H1 (cell line): ENCODE data around the gene MEP1B. TPM values are rescaled to one million over a fixed set of nuclear protein-coding genes. Genes with fewer than 3 reads are reported as not detected.

Source experiments
- CTCF ChIA-PET: fragments of 300-600 bp; sonication (Branson Sonifier 250); formaldehyde crosslinking; loops from one replicate; lab custom pipeline; 2021; ENCODE audit not compliant: partially characterized antibody; lab: Charles Lee
- POLR2A ChIA-PET: fragments of 300-600 bp; sonication (Branson Sonifier 250); formaldehyde crosslinking; loops from one replicate; lab custom pipeline; 2021; ENCODE audit warnings: inconsistent platforms; ENCODE audit not compliant: partially characterized antibody; lab: Charles Lee
- DNase-seq, 2 experiments: peaks; one replicate each; pipeline versions ENCODE4 v3.0.0 to v3.0.0-alpha.2; 2010 to 2022; ENCODE audit warnings: low spot score in 2 of 2, low read depth in 1 of 2, mixed read lengths in 1 of 2
- FAIRE-seq: peaks from 2 replicates; lab custom pipeline; 2011; peaks lifted over from hg19 to GRCh38; lab: Jason Lieb, UNC
- H2AFZ ChIP-seq: 2 replicates; pipeline ENCODE4 v1.8.1; 2012; ENCODE audit warnings: low read length, inconsistent platforms
- H2AK5ac ChIP-seq: 2 replicates; pipeline ENCODE4 v1.6.1; 2013; ENCODE audit warnings: low read depth, low read length
- H2BK120ac ChIP-seq: replicated peaks from 2 replicates; pipeline ENCODE3; 2013; ENCODE audit warnings: low read depth, low read length, inconsistent platforms
- H2BK12ac ChIP-seq: 2 replicates; pipeline ENCODE4 v1.6.1; 2013; ENCODE audit warnings: low read depth, low read length
- H2BK15ac ChIP-seq: 2 replicates; pipeline ENCODE4 v1.6.1; 2013; ENCODE audit warnings: low read length
- H2BK20ac ChIP-seq: 2 replicates; pipeline ENCODE4 v1.6.1; 2013; ENCODE audit warnings: low read length
- H2BK5ac ChIP-seq: 2 replicates; pipeline ENCODE4 v1.6.1; 2013; ENCODE audit warnings: low read depth, low read length
- H3K14ac ChIP-seq: 2 replicates; pipeline ENCODE4 v1.6.1; 2013; ENCODE audit warnings: inconsistent platforms; ENCODE audit not compliant: insufficient read length
- H3K18ac ChIP-seq: 2 replicates; pipeline ENCODE4 v1.6.1; 2013; ENCODE audit warnings: low read length; ENCODE audit errors: extremely low read depth
- H3K23ac ChIP-seq: 2 replicates; pipeline ENCODE4 v1.6.1; 2013; ENCODE audit warnings: inconsistent platforms; ENCODE audit not compliant: insufficient read length
- H3K23me2 ChIP-seq: 2 replicates; pipeline ENCODE4 v1.6.1; 2013; ENCODE audit warnings: low read depth, low read length
- H3K27ac ChIP-seq: 2 replicates; pipeline ENCODE4 v1.6.1; 2011; ENCODE audit warnings: low read depth, low read length, inconsistent platforms
- H3K27me3 ChIP-seq, 4 experiments: replicated peaks in 1 of 4; 1 replicate in 1 of 4; 2 replicates in 3 of 4; pipeline versions ENCODE4 v1.6.1 to v1.8.1; 2011 to 2013; ENCODE audit warnings: low read length in 3 of 4, mild to moderate bottlenecking in 3 of 4, inconsistent platforms in 2 of 4, mixed read lengths in 2 of 4, moderate library complexity in 1 of 4; ENCODE audit not compliant: control insufficient read depth in 3 of 4, insufficient read depth in 3 of 4; ENCODE audit errors: extremely low read depth in 1 of 4
- H3K36me3 ChIP-seq, 4 experiments: 2 replicates each; pipeline versions ENCODE4 v1.6.1 to v1.8.1; 2011 to 2013; ENCODE audit warnings: mild to moderate bottlenecking in 4 of 4, low read length in 3 of 4, moderate library complexity in 2 of 4, control low read depth in 1 of 4, inconsistent platforms in 1 of 4; ENCODE audit not compliant: insufficient read depth in 4 of 4, control insufficient read depth in 2 of 4
- H3K4ac ChIP-seq: replicated peaks from 2 replicates; pipeline ENCODE3; 2013; ENCODE audit warnings: low read length, low read depth, mixed read lengths, inconsistent platforms; ENCODE audit not compliant: insufficient read length
- H3K4me1 ChIP-seq, 4 experiments: replicated peaks in 1 of 4; 1 replicate in 1 of 4; 2 replicates in 3 of 4; pipeline versions ENCODE4 v1.6.1 to v1.8.1; 2011 to 2013; ENCODE audit warnings: low read length in 3 of 4, inconsistent platforms in 2 of 4, mixed read lengths in 1 of 4; ENCODE audit not compliant: insufficient read depth in 4 of 4, control insufficient read depth in 3 of 4
- H3K4me2 ChIP-seq, 2 experiments: 2 replicates each; pipeline versions ENCODE4 v1.6.1 to v1.8.1; 2011 to 2013; ENCODE audit warnings: low read depth in 2 of 2, low read length in 2 of 2, control low read depth in 1 of 2, inconsistent platforms in 1 of 2, mild to moderate bottlenecking in 1 of 2; ENCODE audit not compliant: insufficient read depth in 1 of 2
- H3K4me3 ChIP-seq, 4 experiments: fragments of 200-600, 300-600 bp in 1 of 4; sonication (generic), shearing (Covaris generic), sonication (Bioruptor Twin) in 1 of 4; 2 replicates each; pipeline versions ENCODE4 v1.5.1 to v1.8.1; 2011 to 2016; ENCODE audit warnings: low read length in 4 of 4, low read depth in 3 of 4, control low read depth in 2 of 4, inconsistent platforms in 2 of 4, mild to moderate bottlenecking in 2 of 4, mixed read lengths in 1 of 4, moderate library complexity in 1 of 4; ENCODE audit not compliant: insufficient read depth in 2 of 4; ENCODE audit errors: extremely low read depth in 1 of 4
- H3K56ac ChIP-seq: replicated peaks from 2 replicates; pipeline ENCODE3; 2013; ENCODE audit warnings: low read depth, mild to moderate bottlenecking, mixed read lengths, low read length, inconsistent platforms; ENCODE audit not compliant: insufficient read length
- H3K79me1 ChIP-seq: 2 replicates; pipeline ENCODE4 v1.6.1; 2013; ENCODE audit warnings: low read depth, low read length, control low read depth
- H3K79me2 ChIP-seq, 2 experiments: 2 replicates each; pipeline versions ENCODE4 v1.6.1 to v1.8.1; 2012 to 2013; ENCODE audit warnings: low read length in 2 of 2, mild to moderate bottlenecking in 2 of 2, inconsistent platforms in 1 of 2; ENCODE audit not compliant: insufficient read depth in 2 of 2, control insufficient read depth in 1 of 2
- H3K9ac ChIP-seq, 4 experiments: replicated peaks in 1 of 4; 1 replicate in 1 of 4; 2 replicates in 3 of 4; pipeline versions ENCODE4 v1.6.1 to v1.8.1; 2011 to 2013; ENCODE audit warnings: low read depth in 3 of 4, low read length in 3 of 4, control low read depth in 2 of 4, mild to moderate bottlenecking in 2 of 4, moderate library complexity in 2 of 4, inconsistent platforms in 1 of 4; ENCODE audit errors: extremely low read depth in 1 of 4
- H3K9me3 ChIP-seq, 2 experiments: 2 replicates each; pipeline versions ENCODE4 v1.6.1 to v1.8.1; 2012 to 2013; ENCODE audit warnings: mild to moderate bottlenecking in 2 of 2, moderate library complexity in 2 of 2, control low read depth in 1 of 2, inconsistent platforms in 1 of 2, low read depth in 1 of 2, low read length in 1 of 2, mixed read lengths in 1 of 2; ENCODE audit not compliant: insufficient read depth in 2 of 2
- H4K20me1 ChIP-seq, 2 experiments: replicated peaks in 1 of 2; 2 replicates each; pipeline versions ENCODE3 to v1.8.1; 2011 to 2013; ENCODE audit warnings: inconsistent platforms in 2 of 2, low read length in 2 of 2, mild to moderate bottlenecking in 1 of 2; ENCODE audit not compliant: insufficient read depth in 2 of 2, control insufficient read depth in 1 of 2
- H4K5ac ChIP-seq: 2 replicates; pipeline ENCODE4 v1.6.1; 2013; ENCODE audit warnings: low read length, low read depth, mixed read lengths, inconsistent platforms; ENCODE audit not compliant: insufficient read length
- H4K8ac ChIP-seq: 2 replicates; pipeline ENCODE4 v1.8.0; 2013; ENCODE audit warnings: mild to moderate bottlenecking, moderate library complexity, low read length, inconsistent platforms; ENCODE audit not compliant: insufficient read depth; ENCODE audit errors: extremely low read depth
- H4K91ac ChIP-seq: replicated peaks from 2 replicates; pipeline ENCODE3; 2013; ENCODE audit warnings: low read length, mixed read lengths, inconsistent platforms; ENCODE audit not compliant: insufficient read length
- BACH1 ChIP-seq: IDR thresholded peaks from 2 replicates; pipeline ENCODE4 v1.6.1; 2012; ENCODE audit warnings: low read length, improper control_type of control experiment
- CBX5 ChIP-seq: fragments of 300-800, 300-1000 bp; sonication (generic); IDR thresholded peaks from 2 replicates; pipeline ENCODE4 v1.7.1; 2016; ENCODE audit warnings: antibody characterized with exemption, low read length, low read depth
- CTBP2 ChIP-seq: IDR thresholded peaks from 2 replicates; pipeline ENCODE4 v1.7.0; 2011; ENCODE audit warnings: borderline replicate concordance, mild to moderate bottlenecking, moderate library complexity, mixed read lengths, low read length; ENCODE audit not compliant: insufficient read depth, insufficient read length
- GABPA ChIP-seq: IDR thresholded peaks from 2 replicates; pipeline ENCODE4 v1.6.1; 2011; ENCODE audit warnings: mild to moderate bottlenecking, low read length, moderate library complexity, borderline replicate concordance; ENCODE audit not compliant: insufficient read depth
- POLR2A ChIP-seq, 2 experiments: IDR thresholded peaks; 1 replicate in 1 of 2; 2 replicates in 1 of 2; pipeline ENCODE4 v1.6.1; 2011; ENCODE audit warnings: low read depth in 2 of 2, low read length in 2 of 2, mild to moderate bottlenecking in 2 of 2; ENCODE audit errors: control extremely low read depth in 1 of 2
- SIN3A ChIP-seq, 2 experiments: IDR thresholded peaks in 1 of 2; conservative IDR thresholded peaks in 1 of 2; 2 replicates each; pipeline ENCODE4 v1.6.1; 2011 to 2012; ENCODE audit warnings: low read length in 2 of 2, improper control_type of control experiment in 1 of 2, low read depth in 1 of 2, mild to moderate bottlenecking in 1 of 2
- WGBS, 2 experiments: shearing (Covaris generic) in 1 of 2; methylation state at CpG; one replicate each; pipeline versions ENCODE4 v1.1.6 to v1.1.7; 2013 to 2015; ENCODE audit warnings: low lambda C conversion rate in 2 of 2, mixed read lengths in 2 of 2, inconsistent platforms in 1 of 2, low coverage in 1 of 2, missing lambda C conversion rate in 1 of 2; ENCODE audit not compliant: insufficient replicate concordance in 2 of 2, insufficient coverage in 1 of 2, insufficient read length in 1 of 2; ENCODE audit errors: extremely low coverage in 1 of 2, missing lambda C conversion rate in 1 of 2; 5-methylcytosine and 5-hydroxymethylcytosine counted together
- polyA plus RNA-seq, 7 experiments: library from polyadenylated mRNA; depleted of rRNA in 3 of 7; stranded (reverse) in 5 of 7; unstranded in 2 of 7; fragments of >200 nt in 5 of 7; fragments of 200-250 nt in 2 of 7; gene quantifications; 1 replicate in 5 of 7; 2 replicates in 1 of 7; 4 replicates in 1 of 7; pipeline versions ENCODE4 v1.2.1 to v1.2.3, GENCODE V29; 2011 to 2013; ENCODE audit warnings: missing spikeins in 2 of 7, mixed read lengths in 2 of 7
- total RNA-seq: library from RNA; stranded (reverse); fragmentation: NEBNext Ultra II Directional; extraction: Animal tissue kit (Norgen Biotek cat#: 25700); gene quantifications from 2 replicates; pipeline ENCODE4 v1.2.1, GENCODE V29; 2021

Gene MEP1B
- total and polyA plus RNA-seq, 2 of the 8 experiments (the other 6 are each of a cell fraction or from before 2014, with no cell fraction given) = not detected

GRCh38 chr18:32152705-32153448 lies 37.0 kb upstream of the MEP1B start:
- Histone ChIP-seq H3K4me2 (no peak overlapping the region), H3K27me3 (no peaks in the 10 kb centered on the region), H2BK120ac (no peak overlapping the region), H2BK5ac (no peak overlapping the region), H3K27ac (no peak overlapping the region), H3K18ac (no peak overlapping the region), H3K79me1 (no peaks in the 10 kb centered on the region), H3K56ac (no peak overlapping the region), H2BK20ac (no peak overlapping the region), H3K4me1 (no peaks in the 10 kb centered on the region), H4K91ac (no peak overlapping the region), H2AK5ac (no peak overlapping the region), H3K14ac (peak overlapping the region; percentile 10), H3K79me2 (no peaks in the 10 kb centered on the region), H3K4me3 (no peak overlapping the region), H4K8ac (no peak overlapping the region), H4K5ac (no peak overlapping the region), H4K20me1 (no peaks in the 10 kb centered on the region), H3K23me2 (no peaks in the 10 kb centered on the region), H3K9me3 (no peaks in the 10 kb centered on the region), H3K36me3 (no peaks in the 10 kb centered on the region), H2AFZ (no peak overlapping the region), H2BK12ac (no peak overlapping the region), H3K4ac (no peak overlapping the region), H3K9ac (no peak overlapping the region), H3K23ac (no peak overlapping the region), H2BK15ac (no peak overlapping the region)
- DNase-seq (no peak), FAIRE-seq (no peak)
- TF ChIP-seq POLR2A (IDR thresholded peaks at IDR 0.05; ENCODE audit: control extremely low read depth in 1 of 2, low read depth in 2 of 2, low read length in 2 of 2) = no peak
- TF ChIP-seq CBX5 = no peak
- TF ChIP-seq GABPA = no peak
- TF ChIP-seq CTBP2 = no peak
- TF ChIP-seq BACH1 = no peak
- no peak for TF ChIP-seq SIN3A (conservative IDR thresholded peaks at IDR 0.05 in 1 of 2, IDR thresholded peaks at IDR 0.05 in 1 of 2; ENCODE audit: low read depth in 1 of 2, low read length in 2 of 2)
- 93% methylated on average over 5 of the region's 5 CpGs; no CpG with 5 or more reads in 1 of the 2 experiments for WGBS, 2 experiments
- CTCF ChIA-PET = interaction anchor here (0.9 kb wide), 1 partner anchor 399 kb away, joined by 4 read pairs; no protein-coding TSS in a partner anchor
- POLR2A ChIA-PET = no interaction called here
